ENCODE measurements around the gene DCP1B.

Gene DCP1B

DNA sequence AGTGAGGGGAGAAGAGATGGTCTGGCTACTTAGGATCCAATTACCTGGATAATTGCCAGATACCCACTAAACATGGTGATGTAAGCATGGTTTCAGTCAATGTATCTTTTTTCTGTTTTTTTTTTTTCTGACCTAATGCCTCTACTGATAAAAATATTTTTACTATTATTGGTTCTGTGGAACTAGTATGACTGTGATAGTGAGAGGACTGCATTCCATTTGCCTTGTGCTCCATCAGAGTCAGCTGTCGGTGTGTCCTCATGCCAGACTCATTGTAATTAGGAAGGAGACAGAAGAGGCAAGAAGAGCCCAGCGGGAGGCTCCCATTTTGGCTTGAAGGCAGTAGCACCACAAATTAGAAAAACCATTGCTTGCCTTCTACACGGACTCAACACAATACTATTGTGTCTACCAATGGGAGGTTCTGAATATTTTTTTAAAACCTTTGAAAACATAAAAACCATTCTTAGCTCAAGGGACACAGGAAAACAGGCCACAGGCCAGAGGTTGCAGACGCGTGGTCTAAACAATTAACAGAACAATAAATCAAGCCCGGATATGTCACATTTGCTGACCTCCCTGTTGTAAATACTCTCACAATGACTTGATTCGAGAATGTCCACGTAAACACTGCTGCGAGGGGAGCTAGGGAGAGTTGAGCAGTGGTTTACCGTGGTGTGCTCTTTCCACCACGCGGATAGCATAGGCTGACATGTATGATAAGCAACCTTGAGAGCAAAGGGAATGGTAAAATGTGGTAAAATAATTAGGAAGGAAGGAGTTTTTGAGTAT, 13.5 kb upstream of the DCP1B start:
- no peak for DNase-seq (ENCODE audit: low read depth in 1 of 2, low spot score in 1 of 2)

DNA sequence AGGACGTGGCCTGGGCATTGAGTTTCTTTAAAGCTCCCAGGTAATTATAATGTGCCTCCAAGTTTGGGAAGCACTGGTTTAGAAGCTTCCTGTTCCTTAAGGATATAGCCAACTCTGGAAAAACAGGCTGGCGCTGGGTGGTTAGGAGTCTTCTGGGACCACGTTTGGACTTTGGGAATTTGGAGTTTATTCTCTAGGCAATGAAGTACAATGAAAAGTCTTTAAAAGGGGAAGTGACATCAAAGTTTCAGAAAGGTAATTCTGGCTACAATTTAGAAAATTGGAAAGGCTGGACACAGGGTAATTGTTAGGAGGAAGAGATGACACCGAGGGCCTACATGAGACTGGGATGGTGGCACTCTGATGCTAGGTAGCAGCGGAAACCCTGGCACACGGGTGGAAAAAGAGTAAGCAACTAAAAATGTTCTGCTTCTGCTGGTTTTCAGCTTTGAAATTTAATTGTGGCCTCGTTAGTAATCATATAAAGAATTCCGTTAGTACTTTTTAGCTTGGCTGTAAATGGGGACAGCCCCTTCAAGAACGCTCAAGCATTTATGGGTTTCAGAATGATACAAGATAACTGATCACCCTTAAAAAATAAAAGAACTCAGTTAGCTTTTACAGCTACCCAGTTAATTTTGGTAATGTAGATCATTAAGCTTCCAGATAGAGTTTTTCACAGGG, 12.7 kb upstream of the DCP1B start:
- DNase-seq (ENCODE audit: low read depth in 1 of 2, low spot score in 1 of 2) = no peak

DNA sequence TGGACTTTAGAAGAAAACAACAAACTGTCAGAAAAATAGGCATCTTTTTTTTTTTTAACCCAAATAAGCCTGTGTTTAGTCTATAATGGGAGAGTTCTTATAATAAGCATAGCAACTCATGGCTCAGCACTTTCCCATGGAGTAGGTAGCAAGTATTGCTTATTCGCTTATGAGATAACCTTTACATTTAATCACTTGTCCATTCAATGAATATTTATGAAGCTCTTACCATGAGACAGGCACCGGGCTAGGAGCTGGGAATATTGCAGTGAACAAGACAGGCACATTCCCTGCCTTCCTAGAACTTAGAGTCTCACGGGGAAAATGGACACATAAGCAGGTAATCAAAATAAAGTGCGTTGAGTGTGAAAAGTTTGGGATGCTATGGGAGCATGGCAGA, 10.0 kb upstream of the DCP1B start:
- DNase-seq (ENCODE audit: low read depth in 1 of 2, low spot score in 1 of 2) = no peak

DNA sequence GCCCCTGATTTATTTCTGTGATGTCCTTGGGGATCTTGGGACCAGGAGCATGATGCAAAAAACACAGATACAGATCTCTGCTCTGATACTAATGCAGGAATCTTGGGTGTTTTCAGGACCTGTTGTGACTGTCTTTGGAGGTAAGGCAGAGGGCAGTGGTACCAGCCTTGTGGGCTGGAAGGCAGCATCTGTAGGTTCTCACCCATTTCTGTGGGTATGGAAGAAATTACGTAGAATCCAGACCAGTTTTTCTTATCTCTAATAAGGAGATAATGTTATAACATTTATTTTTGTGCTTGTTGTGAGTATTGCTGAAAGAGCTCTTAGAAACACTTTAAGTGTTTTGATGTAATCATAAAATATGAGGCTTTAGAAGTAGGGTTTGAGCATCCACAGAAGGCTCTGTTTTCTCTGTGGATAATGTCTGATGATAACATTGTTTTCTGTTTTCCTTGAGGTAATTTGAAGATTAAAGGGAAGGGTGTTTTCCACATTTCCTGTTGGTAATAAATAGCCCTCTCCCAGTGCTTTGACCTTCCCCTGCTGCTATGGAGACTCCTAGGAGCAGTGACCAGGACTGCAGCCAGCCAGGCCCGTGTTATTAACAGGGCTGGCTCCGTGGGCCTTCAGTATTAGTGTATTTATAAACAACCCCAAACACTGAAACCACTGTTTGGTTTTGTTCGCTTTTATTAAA, 9.4 kb upstream of the DCP1B start:
- no peak for DNase-seq (ENCODE audit: low read depth in 1 of 2, low spot score in 1 of 2)

DNA sequence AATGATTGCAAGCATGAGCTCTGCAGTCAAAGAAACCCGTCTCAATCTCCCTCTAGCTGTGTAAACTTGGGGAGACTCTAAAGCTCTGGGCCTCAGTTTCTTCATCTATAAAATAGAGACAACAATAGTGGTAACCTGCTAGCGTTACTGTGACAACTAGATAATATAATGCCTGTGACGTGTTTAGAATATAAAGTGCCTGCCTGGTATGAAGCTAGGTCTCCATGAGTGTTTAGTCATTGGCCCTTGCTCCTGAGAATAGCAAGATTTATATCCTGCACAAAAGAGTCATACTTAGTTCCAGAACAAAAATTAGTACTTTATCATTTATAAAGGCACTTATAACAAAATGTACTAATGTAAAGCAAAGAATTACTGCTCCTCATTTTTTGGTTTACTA, 8.8 kb upstream of the DCP1B start:
- DNase-seq (ENCODE audit: low read depth in 1 of 2, low spot score in 1 of 2) = no peak

DNA sequence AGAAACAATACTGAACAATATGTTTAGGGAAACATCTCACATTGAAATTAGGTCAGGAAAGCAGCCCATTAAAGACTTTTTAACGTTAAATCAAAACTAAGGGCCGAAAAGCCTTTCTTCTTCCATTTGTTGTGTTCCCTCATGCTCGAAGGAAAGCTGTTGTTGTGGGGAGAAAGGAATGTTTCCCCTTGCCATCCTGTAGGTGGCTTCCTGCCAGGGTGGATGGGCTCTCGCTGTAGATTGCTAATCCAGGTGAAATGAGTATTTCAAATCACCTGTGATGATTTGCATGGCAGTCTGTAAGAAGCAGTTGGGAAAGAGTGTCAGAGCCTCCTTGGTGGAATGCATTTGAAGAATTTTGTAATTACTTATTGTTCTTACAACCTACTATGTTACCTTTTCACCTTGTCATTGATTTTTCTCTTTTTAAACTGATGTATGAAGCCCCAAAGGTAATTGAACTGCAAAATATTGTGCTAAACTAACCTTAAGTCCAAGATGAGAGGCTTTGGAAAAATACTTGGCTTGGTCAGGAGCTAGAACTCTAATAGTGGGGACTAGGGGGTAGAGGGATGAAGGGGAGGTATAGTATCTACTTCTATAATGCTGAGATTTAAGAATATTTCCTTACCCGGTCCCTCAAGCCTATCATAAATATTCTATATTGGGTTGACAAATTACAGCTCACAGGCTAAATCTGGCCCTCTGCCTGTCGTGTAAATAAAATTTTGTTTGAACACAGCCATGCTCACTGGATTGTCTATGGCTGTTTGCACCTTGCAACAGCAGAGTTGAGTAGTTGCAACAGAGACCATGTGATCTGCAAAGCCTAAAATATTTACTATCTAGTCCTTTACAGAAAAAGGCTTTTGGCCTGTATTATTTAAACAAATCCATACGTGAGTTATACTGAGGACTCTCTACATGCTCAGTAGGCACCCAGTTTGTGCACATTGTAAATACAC, 7.7 kb upstream of the DCP1B start:
- no peak for DNase-seq (ENCODE audit: low read depth in 1 of 2, low spot score in 1 of 2)

DNA sequence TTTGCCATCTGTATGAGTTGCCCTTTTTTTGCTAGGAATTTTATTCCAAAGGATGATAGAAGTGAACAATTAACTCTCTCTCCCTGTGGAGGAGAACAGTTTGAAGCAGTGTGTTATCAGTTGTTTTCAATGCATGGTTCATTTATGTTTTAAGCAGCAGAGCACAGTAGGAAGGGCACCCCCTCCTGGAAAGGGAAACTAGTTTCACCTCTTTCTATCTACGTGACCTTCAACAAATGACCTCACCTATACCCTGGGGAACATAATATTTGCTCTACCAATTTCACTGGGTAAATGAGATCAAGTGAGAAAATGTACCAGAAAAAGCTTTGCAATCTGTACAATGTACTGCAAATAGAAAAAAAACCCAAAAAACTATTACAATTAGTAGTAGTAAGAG, 5.4 kb upstream of the DCP1B start:
- DNase-seq (ENCODE audit: low read depth in 1 of 2, low spot score in 1 of 2) = no peak

DNA sequence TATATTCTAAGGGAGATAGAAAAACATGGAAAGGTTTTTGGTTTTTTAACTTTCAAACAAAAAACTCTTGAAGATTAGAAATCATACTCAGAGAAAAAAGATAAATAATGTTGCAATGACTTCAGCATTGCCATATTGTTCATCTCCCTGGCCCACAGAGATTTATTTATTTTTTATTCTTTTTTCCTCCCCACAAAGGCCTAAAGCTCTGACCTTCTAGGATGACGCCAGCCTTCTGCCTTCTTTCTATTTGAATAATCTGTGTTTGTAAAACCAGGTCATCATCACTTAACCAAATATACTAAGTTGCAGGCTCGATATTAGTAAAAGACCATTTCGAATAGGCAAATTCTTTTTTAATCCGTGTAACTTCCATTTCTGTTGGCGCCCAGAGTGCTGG, 4.4 kb upstream of the DCP1B start:
- DNase-seq (ENCODE audit: low read depth in 1 of 2, low spot score in 1 of 2) = no peak

DNA sequence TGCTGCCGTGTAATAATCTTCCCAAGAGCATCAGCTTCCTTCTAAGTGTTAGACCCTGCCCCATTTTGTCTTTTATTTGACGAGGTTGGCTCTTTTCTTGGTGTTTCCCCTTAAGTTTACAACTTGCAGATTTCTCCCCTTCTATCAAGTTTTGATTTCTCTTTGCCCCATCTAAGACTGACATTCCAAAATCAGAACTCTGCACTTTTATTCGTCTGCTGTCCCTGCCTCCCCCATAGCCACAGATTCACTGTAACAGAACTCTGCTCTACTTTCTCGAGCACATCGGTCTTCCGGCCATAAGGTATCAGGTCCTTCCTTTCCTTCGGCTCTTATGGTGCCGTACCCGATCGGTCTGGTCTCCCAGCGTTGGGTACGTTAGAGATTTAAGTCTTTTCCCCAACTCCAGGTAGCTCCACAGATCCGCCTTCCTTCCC, 563 bp downstream of the DCP1B start:
- no peak for DNase-seq (ENCODE audit: low read depth in 1 of 2, low spot score in 1 of 2)

DNA sequence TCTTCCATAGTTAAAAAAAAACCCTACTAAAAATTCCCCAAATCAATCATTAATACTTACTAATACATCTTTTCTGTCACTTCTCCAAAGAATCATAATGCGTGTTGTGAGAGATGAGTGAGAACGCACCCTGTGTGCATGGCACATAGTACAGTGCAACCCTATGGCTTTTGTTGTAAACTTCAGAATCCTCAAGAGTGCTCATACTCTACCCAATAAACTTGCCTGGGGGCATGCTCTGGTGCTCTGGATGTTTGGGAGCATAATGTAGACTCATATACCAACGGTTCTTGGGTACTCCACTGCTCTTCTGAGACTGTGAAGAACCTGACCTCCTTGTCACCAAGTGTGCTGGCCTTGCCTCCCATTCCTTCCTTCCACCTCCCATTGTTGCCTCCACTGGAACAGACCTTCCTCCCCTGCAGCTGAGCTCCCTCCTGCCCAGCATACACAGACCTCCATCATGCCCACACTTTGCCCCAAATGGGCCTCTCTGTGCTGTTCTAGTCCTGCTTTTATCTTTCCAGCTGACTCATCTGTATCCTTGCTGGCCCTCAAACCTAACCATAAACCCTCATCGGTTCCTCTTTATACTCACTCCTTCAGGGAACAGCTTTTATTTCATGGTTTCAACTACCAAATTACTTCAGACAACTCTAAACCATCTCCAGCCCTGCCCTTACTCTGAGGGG, 8.9 kb downstream of the DCP1B start:
- no peak for DNase-seq (ENCODE audit: low read depth in 1 of 2, low spot score in 1 of 2)

DNA sequence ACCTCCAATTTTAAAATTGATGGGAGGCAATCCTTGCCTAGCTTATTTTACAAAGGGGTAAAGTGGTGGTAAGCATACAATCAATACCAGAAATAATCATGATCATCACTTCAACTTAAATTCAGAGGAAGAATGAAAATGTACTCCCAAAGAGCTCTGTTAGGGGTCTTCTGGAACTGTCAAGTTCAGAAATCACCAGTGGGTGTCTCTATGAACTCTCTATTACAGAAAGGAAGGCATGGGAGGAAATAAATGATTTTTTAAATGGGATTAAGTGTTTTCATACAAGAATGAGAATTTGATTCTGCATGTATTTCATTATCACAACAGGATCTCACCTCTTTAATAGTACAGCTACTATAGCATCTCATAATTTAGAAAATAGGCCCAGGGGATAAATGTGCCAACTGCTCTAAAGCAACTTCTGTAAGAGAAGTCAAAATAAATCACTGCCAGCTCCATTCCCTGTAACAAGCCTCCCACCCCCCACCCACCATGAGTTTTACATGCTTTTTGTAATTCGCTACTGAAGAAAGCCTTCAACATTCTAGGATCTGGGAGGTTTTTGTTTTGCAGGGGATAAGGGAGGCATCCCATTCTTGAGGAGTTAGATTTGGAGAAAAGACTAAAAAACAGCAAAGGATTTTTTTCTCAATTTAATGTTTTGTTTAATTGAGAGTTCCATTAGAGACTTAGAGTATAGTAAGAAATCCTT, 9.7 kb downstream of the DCP1B start:
- no peak for DNase-seq (ENCODE audit: low read depth in 1 of 2, low spot score in 1 of 2)

DNA sequence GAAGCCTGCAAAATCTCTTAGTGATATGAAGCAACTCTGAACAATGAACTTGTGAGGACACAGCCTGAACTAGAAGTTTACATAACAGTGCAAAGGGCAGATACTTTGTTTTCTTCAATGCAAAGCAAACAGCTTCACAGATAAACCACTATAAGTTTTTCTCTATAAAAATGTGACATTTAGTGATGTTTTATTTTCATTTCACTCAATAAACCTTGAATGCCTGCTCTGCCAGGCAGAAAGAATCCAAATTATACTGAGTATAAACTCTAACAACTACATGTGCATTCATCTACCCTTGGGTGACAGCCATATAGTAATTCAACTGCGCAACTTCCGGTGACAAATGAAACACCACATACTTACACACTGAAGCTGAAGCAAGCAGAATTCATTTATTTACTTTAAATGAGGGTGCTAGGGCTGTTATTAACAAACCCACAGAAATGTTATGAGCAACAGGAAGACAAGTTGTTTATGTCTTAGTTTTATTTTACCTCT, 10.3 kb downstream of the DCP1B start:
- no peak for DNase-seq (ENCODE audit: low read depth in 1 of 2, low spot score in 1 of 2)

DNA sequence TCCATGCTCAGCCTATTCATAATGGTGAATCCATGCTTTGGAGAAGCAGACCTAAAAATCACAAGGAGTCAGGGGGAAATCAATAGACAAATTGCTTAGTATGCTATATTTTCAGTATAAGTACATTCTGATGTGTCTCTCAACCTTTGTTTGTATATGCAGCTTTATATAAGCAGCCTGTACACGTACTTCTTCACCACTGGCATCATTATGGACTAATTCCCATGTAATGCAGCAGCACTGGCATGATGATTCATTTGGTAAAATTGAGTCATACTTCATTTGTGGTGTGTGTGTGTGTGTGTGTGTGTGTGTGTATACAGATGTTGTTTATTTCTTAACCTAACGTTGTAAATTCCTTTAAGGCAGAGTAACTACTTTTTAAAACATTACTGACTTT, 10.9 kb downstream of the DCP1B start:
- DNase-seq (ENCODE audit: low read depth in 1 of 2, low spot score in 1 of 2) = no peak

DNA sequence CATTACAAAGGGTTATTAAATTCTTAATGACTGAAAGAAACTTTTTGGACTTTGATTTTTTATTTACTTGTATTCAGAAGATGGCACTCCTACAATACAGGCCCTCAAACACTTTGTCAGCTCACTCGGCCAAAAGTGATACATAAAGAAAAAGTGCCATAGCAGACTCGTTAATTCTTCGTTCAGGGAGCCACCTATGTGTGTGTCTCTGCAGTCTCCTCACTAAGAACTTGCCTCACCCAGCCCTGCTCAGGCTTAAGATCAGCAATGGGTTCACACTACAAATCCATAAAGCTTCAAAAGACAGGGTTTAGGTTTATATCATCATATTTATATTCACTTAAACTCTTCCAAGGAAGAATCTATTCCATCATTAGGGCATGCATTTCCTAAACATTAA, 11.5 kb downstream of the DCP1B start:
- DNase-seq (ENCODE audit: low read depth in 1 of 2, low spot score in 1 of 2) = no peak

DNA sequence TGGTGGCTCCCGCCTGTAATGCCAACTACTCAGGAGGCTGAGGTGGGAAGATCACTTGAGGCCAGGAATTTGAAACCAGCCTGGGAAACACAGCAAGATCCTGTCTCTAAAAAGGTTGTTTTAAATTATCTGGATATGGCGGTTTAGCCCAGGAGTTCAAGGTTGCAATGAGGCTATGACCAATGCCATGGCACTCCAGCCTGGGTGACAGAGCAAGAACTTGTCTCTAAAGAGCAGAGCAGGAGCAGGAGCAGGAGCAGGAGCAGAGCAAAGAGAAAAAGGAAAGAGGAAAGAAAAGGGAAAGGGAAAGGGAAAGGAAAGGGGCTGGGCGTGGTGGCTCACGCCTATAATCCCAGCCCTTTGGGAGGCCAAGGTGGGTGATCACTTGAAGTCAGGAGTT, 15.1 kb downstream of the DCP1B start:
- no peak for DNase-seq (ENCODE audit: low read depth in 1 of 2, low spot score in 1 of 2)

DNA sequence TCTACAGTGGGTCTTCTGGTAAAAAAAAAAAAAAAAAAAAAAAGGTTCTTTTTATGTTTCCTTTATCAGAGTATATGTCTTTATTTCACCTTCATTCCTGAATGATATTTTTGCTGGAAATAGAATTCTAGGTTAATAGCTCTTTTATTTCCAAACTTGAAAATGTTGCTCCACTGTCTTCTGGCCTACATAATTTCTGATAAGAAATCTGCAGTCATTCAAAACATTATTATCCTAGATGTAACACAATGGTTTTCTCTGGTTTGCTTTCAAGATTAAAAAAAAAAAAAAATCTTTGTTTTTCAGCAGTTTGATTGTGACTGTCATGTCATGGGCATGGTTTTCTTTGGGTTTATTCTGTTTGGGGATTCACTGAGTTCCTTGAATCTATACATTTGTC, 19.5 kb downstream of the DCP1B start:
- DNase-seq (ENCODE audit: low read depth in 1 of 2, low spot score in 1 of 2) = no peak

DNA sequence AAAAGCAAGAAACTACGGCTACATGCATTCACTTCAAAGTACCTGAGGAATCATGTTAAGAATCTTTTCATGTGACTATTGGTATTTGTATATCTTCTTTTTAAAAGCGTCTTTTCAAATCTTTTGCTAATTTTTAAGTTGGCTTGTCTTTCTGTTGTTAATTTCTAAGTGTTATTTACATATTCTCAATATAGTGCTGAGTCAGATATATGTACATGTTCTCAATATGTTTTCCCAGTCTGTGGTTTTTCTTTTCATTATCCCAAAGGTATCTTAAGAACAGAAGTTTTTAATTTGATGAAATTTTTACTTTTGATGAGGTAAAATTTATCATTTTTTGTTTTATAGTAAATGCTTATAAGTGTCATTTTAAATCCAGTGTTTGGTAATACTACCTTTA, 24.0 kb downstream of the DCP1B start:
- no peak for DNase-seq (ENCODE audit: low read depth in 1 of 2, low spot score in 1 of 2)

DNA sequence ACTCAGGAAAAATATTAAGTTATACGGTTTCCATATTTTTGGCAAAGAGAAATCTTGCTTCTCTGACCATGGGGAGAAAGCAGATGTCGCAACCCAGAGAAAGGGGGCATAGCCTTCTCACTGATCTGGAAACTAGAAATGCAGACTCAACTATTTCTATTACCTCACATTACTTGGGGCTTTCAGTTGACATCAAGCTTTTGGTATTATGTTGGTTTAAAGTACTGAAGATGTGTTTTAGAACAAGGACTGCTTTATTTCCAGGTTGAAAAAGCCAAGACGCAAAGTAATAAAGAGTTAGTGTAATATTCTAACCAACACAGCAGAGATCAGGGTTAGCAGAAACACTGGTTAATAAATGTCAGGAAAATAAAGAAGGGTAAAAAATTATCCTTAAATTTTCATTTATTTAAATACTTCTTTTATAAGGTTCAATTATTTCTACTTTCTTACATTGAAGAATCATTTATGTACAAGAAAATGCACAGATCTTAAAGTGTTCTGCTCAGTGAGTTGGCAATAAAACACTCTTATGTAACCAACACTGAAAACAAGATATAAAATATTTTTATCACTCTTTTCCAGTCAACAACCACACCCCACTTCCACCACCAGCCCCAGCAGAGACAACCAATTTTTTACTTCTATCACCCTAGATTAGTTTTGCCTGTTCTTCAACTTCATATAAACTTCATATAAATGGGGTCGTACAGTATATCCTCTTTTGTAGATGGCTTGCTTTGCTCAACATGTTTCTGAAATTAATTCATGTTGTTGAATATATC, 26.0 kb downstream of the DCP1B start:
- no peak for DNase-seq (ENCODE audit: low read depth in 1 of 2, low spot score in 1 of 2)

DNA sequence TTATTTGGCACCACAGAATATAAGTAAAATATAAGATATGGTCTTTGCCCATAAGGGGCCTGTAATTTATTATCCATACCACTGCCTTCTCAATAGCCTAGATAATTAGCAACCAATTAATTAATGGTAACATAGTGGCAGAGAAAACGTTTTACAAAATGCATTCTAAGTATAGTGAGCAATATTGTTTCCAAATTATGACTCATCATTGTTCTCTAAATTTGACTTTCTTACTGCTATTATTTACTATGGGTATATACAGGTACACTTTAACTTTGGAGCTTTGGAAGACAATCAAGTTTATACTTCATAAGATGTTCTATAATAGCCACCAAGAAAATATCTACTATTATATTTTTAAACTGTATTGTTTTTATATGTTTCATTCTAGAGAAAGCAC, 26.7 kb downstream of the DCP1B start:
- DNase-seq (ENCODE audit: low read depth in 1 of 2, low spot score in 1 of 2) = no peak
